ENCODE data around the gene ELAPOR1.

DNA sequence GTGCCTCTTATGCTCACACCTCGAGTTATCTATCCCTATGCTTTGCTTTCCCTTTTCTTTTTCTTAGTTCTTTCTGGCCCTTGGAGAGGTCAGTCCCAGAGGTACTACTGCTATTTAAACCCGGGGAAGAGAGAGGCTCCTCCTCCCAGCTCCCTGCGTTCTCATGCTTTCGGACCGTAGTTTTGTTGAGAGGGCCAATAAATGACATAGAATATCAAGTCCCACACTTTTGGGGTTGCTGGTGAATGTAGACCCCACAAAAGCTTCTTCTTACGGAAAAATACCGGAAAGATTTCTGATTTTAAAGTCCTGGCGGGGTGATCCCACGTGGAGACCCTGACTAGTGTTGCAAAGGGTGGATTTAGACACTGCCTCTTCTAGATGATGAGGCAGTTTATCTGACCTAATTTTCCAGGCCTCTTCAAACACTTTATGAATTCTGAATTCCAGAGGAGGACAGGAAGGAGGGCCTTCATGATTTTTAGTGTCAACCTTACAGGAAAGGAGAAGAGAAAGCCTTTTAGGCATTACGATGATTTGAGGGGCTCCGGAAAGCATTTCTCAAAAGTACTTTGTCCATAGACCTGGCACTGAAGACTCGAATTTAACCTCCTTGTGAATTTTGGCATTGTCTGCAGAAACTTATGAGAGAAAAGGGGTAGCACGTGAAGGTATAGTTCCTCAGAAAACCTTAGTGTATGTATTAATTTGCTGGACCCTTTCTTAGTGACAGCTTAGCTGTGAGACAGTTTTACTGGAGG is 22.7 kb upstream of the ELAPOR1 start:
- TF ChIP-seq, protein P1, sequence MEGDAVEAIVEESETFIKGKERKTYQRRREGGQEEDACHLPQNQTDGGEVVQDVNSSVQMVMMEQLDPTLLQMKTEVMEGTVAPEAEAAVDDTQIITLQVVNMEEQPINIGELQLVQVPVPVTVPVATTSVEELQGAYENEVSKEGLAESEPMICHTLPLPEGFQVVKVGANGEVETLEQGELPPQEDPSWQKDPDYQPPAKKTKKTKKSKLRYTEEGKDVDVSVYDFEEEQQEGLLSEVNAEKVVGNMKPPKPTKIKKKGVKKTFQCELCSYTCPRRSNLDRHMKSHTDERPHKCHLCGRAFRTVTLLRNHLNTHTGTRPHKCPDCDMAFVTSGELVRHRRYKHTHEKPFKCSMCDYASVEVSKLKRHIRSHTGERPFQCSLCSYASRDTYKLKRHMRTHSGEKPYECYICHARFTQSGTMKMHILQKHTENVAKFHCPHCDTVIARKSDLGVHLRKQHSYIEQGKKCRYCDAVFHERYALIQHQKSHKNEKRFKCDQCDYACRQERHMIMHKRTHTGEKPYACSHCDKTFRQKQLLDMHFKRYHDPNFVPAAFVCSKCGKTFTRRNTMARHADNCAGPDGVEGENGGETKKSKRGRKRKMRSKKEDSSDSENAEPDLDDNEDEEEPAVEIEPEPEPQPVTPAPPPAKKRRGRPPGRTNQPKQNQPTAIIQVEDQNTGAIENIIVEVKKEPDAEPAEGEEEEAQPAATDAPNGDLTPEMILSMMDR (IDR thresholded peaks at IDR 0.05), result no peak
- TF ChIP-seq POLR2AphosphoS5 (IDR thresholded peaks at IDR 0.05), result no peak
- TF ChIP-seq EP300 (IDR thresholded peaks at IDR 0.05), result no peak
